AG10803 (cell line): ENCODE data around the gene PLPP6.

Experiments
- DNase-seq: peaks from one replicate; pipeline ENCODE4 v3.0.0; 2010; ENCODE audit warnings: low read depth
- H3K4me3 ChIP-seq: 2 replicates; pipeline ENCODE4 v1.5.1; 2011; ENCODE audit warnings: mild to moderate bottlenecking, low read length, control low read depth
- CTCF ChIP-seq: conservative IDR thresholded peaks from 2 replicates; pipeline ENCODE4 v1.5.1; 2011; ENCODE audit warnings: mild to moderate bottlenecking, low read length, control low read depth, inconsistent platforms

PLPP6 gene

GRCh38 chr9:4620881-4621555, 41.1 kb upstream of the PLPP6 start:
- H3K4me3 ChIP-seq = no peak overlapping the region
- TF ChIP-seq CTCF = no peak
- peak; percentile 41 for DNase-seq

GRCh38 chr9:4622016-4622415, 40.1 kb upstream of the PLPP6 start:
- no peak for DNase-seq
- no peak for TF ChIP-seq CTCF
- no peak overlapping the region for H3K4me3 ChIP-seq

GRCh38 chr9:4630836-4631235, 31.3 kb upstream of the PLPP6 start:
- H3K4me3 ChIP-seq = no peak overlapping the region
- TF ChIP-seq CTCF = no peak; the same call in 1 of the 2 replicates
- DNase-seq = peak; percentile 13

- no peak for TF ChIP-seq CTCF
- H3K4me3 ChIP-seq = no peak overlapping the region
- DNase-seq = no peak
These were observed 23.1 kb upstream of the PLPP6 start for GRCh38 chr9:4638968-4639367.

- H3K4me3 ChIP-seq = no peak overlapping the region
- TF ChIP-seq CTCF = no peak
These were observed 22.7 kb upstream of the PLPP6 start for GRCh38 chr9:4639420-4639819.

GRCh38 chr9:4640027-4640426, 22.1 kb upstream of the PLPP6 start:
- no peak for DNase-seq
- H3K4me3 ChIP-seq = no peak overlapping the region
- TF ChIP-seq CTCF = peak; percentile 57

More at GRCh38 chr9:4639420-4639819, 22.7 kb upstream of the PLPP6 start:
- no peak for DNase-seq

GRCh38 chr9:4642351-4642750, 19.7 kb upstream of the PLPP6 start:
- no peak overlapping the region for H3K4me3 ChIP-seq
- DNase-seq = no peak
- TF ChIP-seq CTCF = no peak
